ENCODE measurements around the gene RASSF5. TPM values are rescaled to one million over a fixed set of nuclear protein-coding genes. Genes with fewer than 3 reads are reported as not detected.

RASSF5 gene
- total and polyA plus RNA-seq, 2 of the 13 experiments (the other 11 are each of a cell fraction or from before 2014, with no cell fraction given), result 0.18 to 0.40 TPM

DNA sequence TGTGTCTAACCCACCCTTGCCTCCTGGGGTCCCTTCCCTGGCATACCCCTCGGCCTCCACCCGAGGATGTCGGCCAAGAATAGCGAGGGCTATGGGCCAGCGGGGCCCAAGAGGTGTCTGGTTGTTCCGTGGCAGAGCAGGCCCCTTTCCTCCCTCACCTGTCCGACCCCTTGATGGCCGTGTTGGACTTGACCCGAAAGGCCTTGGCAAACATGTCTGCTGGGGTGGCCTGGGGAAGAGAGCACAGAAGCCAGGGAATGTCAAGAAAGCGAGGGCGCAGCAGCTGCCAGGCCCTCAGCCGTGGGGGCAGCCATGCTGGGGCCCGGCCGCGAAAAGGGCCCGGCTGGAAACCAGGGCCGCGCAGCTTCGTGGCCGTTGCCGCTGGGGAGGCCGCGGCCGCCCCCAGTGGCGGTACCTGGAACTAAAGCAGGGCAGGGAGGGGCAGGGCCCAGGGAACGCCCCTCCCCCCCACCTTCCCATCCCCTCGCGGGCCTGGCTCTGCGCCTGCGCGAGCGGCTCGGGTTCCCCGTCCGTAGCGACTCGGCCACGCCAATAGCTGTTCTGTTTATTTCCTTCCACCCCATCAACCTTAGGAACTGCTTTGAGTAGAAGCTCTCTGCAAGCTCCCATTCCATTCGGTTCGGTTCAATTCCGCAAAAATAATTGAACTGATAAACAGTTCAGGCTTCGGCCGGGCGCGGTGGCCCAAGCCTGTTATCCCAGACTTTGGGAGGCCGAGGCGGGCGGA lies 105.0 kb downstream of the RASSF5 start, which contains the start of gene EIF2D (continued):
- TF ChIP-seq MTF1 (CRISPR knock-in tag; IDR thresholded peaks at IDR 0.05), result peak; percentile 65; the same call in 1 of the 2 replicates
- TF ChIP-seq RFX3 (CRISPR knock-in tag; IDR thresholded peaks at IDR 0.05), result no peak
- TF ChIP-seq ZFP36L2 (CRISPR knock-in tag; IDR thresholded peaks at IDR 0.05), result 0 out of 2 replicates have a peak, but pooled peaks have one; percentile 73
- TF ChIP-seq, protein P1, sequence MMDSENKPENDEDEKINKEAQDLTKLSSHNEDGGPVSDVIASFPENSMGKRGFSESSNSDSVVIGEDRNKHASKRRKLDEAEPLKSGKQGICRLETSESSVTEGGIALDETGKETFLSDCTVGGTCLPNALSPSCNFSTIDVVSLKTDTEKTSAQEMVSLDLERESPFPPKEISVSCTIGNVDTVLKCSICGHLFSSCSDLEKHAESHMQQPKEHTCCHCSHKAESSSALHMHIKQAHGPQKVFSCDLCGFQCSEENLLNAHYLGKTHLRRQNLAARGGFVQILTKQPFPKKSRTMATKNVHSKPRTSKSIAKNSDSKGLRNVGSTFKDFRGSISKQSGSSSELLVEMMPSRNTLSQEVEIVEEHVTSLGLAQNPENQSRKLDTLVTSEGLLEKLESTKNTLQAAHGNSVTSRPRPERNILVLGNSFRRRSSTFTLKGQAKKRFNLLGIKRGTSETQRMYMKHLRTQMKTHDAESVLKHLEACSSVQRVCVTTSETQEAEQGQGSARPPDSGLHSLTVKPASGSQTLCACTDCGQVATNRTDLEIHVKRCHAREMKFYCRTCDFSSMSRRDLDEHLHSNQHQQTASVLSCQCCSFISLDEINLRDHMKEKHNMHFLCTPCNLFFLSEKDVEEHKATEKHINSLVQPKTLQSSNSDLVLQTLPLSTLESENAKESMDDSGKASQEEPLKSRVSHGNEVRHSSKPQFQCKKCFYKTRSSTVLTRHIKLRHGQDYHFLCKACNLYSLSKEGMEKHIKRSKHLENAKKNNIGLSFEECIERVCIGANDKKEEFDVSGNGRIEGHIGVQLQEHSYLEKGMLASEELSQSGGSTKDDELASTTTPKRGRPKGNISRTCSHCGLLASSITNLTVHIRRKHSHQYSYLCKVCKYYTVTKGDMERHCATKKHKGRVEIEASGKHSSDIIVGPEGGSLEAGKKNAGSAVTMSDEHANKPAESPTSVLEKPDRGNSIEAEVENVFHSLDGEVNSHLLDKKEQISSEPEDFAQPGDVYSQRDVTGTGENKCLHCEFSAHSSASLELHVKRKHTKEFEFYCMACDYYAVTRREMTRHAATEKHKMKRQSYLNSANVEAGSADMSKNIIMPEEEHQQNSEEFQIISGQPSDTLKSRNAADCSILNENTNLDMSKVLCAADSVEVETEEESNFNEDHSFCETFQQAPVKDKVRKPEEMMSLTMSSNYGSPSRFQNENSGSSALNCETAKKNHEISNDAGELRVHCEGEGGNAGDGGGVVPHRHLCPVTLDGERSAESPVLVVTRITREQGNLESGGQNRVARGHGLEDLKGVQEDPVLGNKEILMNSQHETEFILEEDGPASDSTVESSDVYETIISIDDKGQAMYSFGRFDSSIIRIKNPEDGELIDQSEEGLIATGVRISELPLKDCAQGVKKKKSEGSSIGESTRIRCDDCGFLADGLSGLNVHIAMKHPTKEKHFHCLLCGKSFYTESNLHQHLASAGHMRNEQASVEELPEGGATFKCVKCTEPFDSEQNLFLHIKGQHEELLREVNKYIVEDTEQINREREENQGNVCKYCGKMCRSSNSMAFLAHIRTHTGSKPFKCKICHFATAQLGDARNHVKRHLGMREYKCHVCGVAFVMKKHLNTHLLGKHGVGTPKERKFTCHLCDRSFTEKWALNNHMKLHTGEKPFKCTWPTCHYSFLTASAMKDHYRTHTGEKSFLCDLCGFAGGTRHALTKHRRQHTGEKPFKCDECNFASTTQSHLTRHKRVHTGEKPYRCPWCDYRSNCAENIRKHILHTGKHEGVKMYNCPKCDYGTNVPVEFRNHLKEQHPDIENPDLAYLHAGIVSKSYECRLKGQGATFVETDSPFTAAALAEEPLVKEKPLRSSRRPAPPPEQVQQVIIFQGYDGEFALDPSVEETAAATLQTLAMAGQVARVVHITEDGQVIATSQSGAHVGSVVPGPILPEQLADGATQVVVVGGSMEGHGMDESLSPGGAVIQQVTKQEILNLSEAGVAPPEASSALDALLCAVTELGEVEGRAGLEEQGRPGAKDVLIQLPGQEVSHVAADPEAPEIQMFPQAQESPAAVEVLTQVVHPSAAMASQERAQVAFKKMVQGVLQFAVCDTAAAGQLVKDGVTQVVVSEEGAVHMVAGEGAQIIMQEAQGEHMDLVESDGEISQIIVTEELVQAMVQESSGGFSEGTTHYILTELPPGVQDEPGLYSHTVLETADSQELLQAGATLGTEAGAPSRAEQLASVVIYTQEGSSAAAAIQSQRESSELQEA (CRISPR knock-in tag; IDR thresholded peaks at IDR 0.05; ENCODE audit: not compliant biosample characterization), result peak; percentile 95
- TF ChIP-seq, protein P2, sequence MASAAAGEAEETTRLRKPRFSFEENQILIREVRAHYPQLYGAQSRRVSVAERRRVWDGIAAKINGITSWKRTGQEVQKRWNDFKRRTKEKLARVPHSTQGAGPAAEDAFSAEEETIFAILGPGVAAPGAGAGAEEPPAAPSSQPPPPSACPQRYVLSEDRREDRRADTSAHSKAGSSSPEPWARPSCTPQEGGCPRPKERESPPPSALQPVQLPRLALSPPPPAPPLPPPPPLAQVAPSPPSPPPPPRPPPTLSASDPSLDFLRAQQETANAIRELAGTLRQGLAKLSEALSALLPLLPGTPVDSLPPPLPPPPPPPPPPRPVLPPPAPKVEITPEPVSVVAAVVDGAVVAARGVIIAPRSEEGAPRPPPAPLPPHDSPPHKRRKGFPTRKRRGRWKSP (CRISPR knock-in tag; IDR thresholded peaks at IDR 0.05), result 0 out of 2 replicates have a peak, but pooled peaks have one; percentile 39
- peak; percentile 97 for TF ChIP-seq TOE1 (CRISPR knock-in tag; IDR thresholded peaks at IDR 0.05)
- TF ChIP-seq ZNF766 (CRISPR knock-in tag; IDR thresholded peaks at IDR 0.05; ENCODE audit: borderline replicate concordance), result peak; percentile 95
- TF ChIP-seq NFKBIZ (CRISPR knock-in tag; IDR thresholded peaks at IDR 0.05), result peak; percentile 96
- peak; percentile 86 for TF ChIP-seq MED8 (CRISPR knock-in tag; IDR thresholded peaks at IDR 0.05; ENCODE audit: insufficient replicate concordance)
- TF ChIP-seq, protein P3, sequence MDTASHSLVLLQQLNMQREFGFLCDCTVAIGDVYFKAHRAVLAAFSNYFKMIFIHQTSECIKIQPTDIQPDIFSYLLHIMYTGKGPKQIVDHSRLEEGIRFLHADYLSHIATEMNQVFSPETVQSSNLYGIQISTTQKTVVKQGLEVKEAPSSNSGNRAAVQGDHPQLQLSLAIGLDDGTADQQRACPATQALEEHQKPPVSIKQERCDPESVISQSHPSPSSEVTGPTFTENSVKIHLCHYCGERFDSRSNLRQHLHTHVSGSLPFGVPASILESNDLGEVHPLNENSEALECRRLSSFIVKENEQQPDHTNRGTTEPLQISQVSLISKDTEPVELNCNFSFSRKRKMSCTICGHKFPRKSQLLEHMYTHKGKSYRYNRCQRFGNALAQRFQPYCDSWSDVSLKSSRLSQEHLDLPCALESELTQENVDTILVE (CRISPR knock-in tag; IDR thresholded peaks at IDR 0.05), result peak; percentile 93
- TF ChIP-seq FLYWCH1 (CRISPR knock-in tag; IDR thresholded peaks at IDR 0.05), result peak; percentile 82; the same call in 1 of the 2 replicates
- TF ChIP-seq ZNF337 (CRISPR knock-in tag; IDR thresholded peaks at IDR 0.05; ENCODE audit: borderline replicate concordance, low read depth), result peak; percentile 87; the same call in 1 of the 2 replicates
- peak; percentile 96 for TF ChIP-seq GABPB1 (CRISPR knock-in tag; IDR thresholded peaks at IDR 0.05)
- TF ChIP-seq, protein P4, sequence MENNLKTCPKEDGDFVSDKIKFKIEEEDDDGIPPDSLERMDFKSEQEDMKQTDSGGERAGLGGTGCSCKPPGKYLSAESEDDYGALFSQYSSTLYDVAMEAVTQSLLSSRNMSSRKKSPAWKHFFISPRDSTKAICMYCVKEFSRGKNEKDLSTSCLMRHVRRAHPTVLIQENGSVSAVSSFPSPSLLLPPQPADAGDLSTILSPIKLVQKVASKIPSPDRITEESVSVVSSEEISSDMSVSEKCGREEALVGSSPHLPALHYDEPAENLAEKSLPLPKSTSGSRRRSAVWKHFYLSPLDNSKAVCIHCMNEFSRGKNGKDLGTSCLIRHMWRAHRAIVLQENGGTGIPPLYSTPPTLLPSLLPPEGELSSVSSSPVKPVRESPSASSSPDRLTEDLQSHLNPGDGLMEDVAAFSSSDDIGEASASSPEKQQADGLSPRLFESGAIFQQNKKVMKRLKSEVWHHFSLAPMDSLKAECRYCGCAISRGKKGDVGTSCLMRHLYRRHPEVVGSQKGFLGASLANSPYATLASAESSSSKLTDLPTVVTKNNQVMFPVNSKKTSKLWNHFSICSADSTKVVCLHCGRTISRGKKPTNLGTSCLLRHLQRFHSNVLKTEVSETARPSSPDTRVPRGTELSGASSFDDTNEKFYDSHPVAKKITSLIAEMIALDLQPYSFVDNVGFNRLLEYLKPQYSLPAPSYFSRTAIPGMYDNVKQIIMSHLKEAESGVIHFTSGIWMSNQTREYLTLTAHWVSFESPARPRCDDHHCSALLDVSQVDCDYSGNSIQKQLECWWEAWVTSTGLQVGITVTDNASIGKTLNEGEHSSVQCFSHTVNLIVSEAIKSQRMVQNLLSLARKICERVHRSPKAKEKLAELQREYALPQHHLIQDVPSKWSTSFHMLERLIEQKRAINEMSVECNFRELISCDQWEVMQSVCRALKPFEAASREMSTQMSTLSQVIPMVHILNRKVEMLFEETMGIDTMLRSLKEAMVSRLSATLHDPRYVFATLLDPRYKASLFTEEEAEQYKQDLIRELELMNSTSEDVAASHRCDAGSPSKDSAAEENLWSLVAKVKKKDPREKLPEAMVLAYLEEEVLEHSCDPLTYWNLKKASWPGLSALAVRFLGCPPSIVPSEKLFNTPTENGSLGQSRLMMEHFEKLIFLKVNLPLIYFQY (CRISPR knock-in tag; IDR thresholded peaks at IDR 0.05; ENCODE audit: borderline replicate concordance), result peak; percentile 83
